GM18951 (cell line): ENCODE results near the gene SUMF1.

Source experiments
- POLR2A ChIP-seq: IDR thresholded peaks from 4 replicates; pipeline ENCODE4 v1.6.1; 2011; ENCODE audit warnings: mild to moderate bottlenecking; ENCODE audit not compliant: insufficient read length, insufficient read depth; ENCODE audit errors: extremely low read depth
- in situ Hi-C: fragments of 300-500 bp; cut with MboI; formaldehyde crosslinking; loops from one replicate; pipeline ENCODE4 v1.12.0; 2022; ENCODE audit warnings: low sequenced_read_pairs, mixed read lengths, inconsistent platforms; ENCODE audit not compliant: unreplicated experiment

SUMF1 gene

DNA sequence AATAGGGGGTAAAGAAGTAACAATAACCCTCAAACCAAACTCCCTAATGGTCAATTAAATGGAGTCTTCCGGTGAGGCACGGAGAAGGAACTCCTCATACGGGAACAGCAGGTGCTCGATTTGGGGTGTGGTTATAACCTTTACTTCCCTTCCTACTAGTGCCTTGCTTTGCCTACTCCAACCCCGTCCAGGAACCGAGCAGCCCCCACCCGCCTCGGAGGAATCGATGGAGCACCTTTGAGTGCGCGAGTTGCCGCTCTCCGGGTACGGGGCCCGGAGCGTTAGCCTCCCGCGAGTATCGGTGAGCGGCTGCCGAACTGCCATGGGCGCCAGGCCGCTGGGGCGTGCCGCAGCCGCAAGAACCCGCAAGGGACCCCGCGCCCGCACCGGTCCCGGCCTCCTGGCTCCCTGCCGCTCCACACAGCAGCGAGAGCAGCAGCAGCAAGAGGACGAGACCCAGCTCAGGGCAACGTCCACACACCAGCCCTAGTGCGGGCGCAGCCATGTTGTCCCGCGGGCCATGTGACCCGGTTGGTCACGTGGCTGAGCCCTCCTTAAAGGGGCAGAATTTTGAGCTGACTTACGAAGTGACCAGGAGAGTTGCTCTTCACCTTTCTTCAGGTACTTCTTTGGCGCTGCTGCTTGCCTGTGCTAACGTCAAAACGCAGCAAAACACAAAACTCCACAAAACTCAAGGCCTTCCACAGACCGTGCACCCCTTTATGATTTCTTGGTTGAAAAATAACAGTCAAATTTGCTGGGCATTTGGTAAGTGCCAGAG is at the start of gene SUMF1:
Gene SUMF1, minus strand, starts transcription at position 529 of the 781 bp plus-strand sequence. Its CDS starts 24 bp downstream, at position 505.
- in situ Hi-C loops: no loop called here
- peak; percentile 77 for TF ChIP-seq POLR2A

DNA sequence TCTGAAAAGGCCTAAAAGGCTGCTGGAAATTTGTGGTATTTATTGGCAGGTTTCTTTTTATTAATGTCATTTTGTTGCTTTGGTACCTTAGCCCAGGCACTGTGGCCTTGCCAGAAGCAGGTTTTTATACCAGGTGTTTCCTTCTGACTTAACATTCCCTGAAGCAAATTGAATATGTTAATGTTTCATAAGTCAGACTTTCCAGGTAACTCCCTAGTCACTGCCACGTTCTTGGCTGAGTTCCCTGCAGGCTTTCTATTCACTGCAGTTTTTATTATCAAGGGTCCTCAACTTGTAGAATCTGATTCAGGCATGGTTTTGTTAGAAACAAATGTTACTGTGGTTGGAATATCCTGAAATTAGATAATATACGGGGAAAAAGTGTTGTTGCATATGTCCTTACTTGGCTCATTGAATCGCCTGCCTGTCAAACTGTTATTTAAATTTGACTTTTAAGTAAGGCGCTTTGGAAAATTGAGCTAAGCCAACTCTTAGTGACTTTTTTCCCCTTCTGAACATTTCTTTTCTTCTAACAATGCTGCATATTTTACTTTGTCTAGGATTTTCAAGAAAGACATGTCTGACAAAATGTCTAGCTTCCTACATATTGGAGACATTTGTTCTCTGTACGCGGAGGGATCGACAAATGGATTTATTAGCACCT is 49.0 kb upstream of the SUMF1 start:
- no peak for TF ChIP-seq POLR2A

DNA sequence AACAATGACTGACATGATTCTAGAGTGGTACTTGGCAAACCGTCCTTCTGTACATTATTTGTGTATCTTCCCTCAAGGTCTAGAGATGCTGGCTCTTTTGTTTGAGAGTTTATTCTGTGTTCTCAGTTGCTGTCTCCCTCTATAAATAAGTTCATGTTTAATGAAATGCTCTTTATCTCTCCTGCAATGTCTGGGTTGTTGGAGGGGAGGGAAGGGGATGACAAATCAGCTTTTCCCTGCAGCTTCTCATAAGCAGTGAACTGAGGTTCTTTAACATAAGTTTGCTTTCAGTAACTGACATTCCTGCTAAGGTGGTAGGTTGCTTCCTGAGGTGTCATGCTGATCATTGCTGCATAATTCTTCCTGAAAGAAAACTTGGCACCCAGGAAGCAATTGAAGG is 47.8 kb upstream of the SUMF1 start:
- in situ Hi-C loops: no loop called here
- no peak for TF ChIP-seq POLR2A

More for the DNA sequence above, 49.0 kb upstream of the SUMF1 start:
- in situ Hi-C loops: no loop called here

DNA sequence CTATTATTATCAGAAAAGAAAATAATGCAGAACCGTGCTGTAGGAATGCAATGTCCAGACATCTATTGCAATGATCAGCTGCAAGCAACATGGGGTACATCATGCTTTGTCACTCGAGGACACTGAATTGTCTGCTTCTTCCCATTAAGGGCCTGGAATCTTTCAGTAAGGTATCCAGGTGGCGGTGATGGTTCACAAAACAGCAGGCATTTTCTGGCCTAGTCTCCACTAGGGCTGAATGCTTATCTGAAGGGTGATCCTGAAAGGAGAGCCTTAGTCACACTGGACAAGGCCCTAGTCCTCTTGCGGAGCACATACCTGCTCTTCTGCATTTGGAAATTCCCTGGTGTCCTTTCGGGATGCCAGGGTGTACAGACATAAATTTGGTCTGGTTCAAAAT is 47.3 kb upstream of the SUMF1 start:
- in situ Hi-C loops: no loop called here
- TF ChIP-seq POLR2A: no peak

DNA sequence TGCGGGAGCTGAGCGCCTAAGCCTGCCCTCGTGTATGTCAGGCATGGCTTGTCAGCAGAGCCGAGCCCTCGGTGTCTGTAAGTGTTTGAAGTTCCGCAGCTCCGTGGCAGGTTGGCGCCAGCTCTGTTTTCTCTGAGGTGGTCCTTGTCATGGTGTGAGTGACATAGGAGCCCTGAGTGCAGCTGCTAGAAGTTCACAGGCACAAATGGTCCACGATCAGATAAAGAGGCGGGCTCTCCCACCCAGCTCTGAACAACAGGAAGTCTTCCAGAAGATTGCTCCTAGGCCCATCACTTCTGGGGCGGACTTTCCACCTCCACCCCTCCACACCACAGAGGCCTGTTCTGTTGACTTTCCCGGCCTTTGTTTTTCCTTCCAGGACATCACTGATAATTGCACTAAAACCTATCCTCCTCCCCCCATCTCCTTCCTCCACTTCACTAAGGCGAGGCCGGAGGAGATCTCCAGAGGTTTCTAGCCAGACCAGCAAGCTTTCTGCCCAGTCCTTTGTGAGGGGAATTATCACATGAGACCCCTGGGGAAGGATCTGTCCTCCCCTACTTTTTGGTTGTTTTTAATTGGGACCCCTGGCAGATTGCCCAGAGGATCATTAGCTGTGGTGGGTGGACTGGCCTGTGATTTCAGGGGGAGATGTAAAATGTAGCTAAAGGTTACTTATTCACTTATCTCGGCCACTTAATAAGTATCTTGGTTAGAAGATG is 46.0 kb upstream of the SUMF1 start:
- no peak for TF ChIP-seq POLR2A
- in situ Hi-C loops: no loop called here

DNA sequence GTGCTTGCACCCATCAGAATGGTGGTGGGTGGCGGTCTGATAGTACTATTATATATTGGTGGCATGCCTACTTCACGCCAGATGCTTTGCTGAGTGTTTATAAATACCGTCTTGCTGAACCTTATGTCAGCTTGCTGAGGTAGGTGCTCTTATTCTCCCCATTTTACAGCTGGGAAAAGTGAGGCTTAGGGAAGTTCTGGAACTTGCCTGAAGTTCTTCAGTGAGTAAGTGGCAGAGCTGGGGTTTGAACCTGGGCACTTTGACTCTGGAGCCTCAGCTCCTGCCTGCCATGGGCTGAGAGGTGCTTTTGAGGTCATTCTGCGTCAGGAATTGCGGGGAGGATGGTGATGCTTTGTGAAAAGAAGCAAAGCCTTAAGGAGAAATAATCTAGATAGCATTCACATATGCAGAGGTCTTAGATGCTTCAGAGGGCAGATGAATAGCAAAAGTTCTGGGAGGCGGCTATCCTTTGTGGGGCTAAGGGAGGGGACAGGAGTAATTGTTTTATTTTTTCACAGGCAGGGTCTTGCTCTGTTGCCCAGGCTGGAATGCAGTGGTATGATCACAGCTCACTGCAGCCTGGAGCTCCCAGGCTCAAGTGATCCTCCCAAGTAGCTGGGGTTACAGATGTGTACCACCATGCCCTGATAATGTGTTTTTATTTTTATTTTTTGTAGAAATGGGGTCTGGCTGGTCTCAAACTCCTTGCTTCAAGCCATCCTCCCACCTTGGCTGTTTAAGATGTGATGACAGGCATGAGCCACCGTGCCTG is 44.6 kb upstream of the SUMF1 start:
- TF ChIP-seq POLR2A: no peak
- in situ Hi-C loops: no loop called here

DNA sequence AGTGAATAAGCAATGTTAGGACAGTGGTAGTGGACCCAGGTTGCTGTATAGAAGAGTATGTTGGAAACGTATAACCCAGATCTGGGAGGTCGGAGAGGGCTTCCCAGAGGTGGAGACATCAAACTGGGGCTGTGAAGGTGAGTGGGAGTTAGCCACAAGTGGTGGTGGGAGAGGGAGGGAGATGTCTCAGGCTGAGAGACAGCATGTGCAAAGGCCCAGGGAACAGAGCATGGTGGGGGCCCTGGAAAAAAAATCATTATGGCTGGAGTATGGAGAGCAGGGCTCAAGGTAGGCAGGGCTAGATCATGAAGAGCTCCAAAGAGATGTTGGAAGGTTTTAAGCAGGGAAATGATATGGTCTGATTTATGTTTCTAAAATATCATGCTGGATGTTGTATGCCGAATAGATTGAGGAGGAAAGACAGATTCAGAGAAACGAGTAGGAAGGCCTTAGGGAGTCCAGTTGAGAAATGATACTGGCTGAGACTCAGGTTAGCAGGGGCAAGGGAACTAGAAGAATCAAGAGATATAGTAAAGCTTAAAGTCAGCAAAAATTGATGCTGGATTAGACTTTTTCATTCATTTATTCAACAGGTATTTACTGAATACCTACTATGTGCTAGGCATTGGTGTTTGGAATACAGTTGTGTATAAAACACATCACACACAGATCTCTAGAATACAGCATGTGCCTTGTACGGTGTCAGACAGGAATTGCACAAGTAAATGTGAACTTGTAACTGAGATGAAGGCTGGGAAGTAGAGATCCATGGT is 43.1 kb upstream of the SUMF1 start:
- in situ Hi-C loops: no loop called here
- no peak for TF ChIP-seq POLR2A

DNA sequence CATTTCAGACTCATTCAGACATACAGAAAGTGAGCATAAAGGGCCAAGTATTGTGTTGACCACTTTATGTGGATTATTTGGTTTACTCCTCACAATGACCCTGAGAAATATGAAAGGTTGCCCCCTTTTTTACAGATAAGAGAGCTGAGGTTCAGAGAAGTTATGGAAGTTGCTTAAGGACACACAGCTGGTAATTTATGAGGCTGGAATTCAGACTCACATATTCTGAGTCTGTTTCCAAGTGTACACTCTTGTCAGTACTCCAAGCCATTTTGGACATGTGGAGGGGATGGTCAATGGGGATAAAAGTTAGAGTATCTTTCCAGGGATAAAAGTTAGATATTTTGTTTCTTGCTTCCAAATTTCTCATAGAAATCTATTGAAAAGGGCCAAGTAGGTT is 42.0 kb upstream of the SUMF1 start:
- in situ Hi-C loops: no loop called here

DNA sequence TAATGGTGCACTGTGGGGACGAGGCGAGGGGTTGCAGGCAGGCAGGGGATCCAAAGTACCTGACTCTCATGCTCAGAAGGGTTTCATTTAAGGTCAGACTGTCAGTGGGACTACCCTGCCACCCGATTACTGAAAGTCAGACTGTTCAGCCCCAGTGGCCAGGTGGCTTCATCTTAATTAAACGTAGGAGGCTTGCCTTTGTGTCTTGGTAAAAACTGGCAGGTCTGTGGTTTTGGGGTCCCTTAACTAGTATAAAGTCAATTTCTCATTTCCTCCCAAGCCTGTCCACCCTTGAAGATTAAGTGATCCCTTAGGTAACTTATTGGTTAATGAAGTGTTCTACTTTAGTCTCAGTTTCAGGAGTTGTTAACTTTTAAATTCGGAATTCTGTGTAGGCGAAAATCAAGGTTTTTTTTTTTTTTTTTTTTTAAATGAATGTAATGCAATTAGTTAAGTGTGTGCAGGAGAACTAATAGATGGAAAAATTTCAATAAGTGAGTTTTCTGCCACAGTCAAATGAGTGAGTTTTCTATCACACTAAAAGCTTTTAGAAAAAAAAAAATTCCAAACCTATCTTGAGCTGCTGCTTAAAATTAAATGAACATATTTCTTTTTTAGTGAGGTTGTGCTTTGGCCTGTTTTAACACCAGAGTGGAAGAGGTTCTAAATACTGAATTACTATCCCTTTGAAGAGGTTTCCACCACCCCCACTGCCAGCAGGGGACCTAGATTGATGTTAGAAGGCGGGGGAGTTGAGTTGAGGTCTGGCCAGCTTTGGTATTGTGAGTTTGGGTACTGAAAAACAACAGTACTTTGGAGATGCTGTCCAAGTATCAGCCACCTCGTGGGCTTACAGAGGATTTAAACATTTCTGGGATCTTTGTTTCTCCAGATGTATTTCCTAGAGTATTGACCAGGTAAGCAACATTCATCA is 41.2 kb upstream of the SUMF1 start:
- TF ChIP-seq POLR2A: no peak
- in situ Hi-C loops: no loop called here

More for the DNA sequence above, 42.0 kb upstream of the SUMF1 start:
- TF ChIP-seq POLR2A: no peak

DNA sequence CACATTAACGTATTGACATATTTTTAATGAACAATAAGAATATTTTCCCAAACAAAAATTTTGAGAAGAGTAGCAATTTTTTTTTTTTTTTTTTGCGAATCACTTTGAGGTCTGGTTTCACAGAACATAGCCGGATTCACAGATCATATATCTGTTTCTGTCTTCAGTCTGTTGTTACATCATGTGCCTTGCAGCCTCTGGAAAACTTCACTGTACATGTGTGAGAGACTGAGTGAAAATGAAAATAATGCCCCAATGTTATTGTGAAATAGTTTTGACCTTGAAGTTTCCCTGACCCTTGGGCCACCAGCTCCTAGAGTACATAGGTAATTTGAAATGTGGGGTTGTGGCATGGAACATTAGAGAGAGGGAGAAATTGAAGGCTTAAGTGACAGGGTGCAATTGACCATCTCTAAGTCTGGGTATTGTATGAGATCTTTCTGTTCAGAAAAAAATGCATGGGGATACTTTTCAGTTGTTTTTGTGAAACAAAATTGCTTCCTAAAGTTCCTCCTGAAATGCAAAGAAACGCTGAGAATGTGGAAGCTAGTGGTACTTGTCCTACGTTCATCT is 40.0 kb upstream of the SUMF1 start:
- in situ Hi-C loops: no loop called here
- TF ChIP-seq POLR2A: no peak

DNA sequence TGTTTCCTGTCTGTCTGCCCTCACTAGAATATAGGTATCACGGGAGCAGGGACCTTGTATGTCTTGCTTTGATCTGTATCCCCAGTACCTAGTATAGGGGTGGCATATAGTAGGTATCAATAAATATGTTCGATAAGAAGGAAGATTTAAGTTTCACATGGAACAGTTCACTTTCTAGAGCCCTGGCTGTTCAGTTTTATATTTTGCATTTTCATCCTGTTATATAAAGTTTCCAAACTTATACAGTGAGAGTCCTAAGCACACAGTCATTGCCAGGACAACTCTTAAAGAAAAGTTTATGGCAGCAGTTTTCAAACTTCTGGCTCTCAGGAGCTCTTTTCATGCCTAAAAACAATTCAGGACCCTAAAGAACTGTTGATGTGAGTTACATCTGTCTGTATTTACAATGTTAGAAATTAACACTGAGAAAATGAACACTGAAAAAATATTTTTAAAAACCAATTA is 39.5 kb upstream of the SUMF1 start:
- no peak for TF ChIP-seq POLR2A
- in situ Hi-C loops: no loop called here
